ENCODE results near the gene OAS2.
"Not testable (repeated sequence)": the region's sequence is repeated elsewhere in the genome, so short reads cannot be mapped to it uniquely, and the experiment has no call there.

OAS2 gene

DNA sequence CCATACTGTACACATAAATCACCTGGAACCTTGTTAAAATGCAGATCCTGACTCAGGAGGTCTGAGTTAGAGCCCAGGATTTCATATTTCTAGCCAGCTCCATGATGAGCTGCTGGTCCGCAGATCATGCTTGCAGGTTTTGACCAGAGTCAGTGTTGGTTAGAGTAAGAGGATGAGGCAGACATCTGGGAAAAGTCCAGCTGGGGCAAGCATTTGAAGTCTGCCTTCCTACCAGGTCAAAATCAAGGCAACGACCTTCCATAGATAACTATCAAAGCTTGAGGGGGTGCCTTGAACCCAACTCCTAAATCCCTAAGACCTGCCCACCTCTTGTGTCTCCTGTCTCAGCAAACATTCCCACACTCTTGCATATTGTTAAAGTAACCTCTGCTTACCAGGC is 9.2 kb downstream of the OAS2 start:
- DNase-seq: no peak

DNA sequence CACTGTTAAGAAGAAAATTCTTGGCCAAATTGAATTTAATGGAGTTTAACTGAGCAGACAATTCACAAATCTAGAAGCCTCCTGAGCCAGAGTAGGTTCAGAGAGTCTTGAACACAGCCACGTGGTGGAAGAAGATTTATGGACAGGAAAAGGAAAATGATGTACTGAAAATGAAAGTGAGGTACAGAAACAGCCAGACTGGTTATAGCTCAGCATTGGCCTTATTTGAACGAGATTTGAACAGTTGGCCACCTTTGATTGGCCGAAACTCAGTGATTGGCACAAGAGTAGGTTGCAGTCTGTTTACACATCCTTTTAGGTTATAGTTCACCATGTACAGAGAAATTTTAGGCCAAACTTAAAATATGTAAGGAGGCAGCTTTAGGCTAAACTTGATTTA is 9.9 kb downstream of the OAS2 start:
- no peak for DNase-seq

DNA sequence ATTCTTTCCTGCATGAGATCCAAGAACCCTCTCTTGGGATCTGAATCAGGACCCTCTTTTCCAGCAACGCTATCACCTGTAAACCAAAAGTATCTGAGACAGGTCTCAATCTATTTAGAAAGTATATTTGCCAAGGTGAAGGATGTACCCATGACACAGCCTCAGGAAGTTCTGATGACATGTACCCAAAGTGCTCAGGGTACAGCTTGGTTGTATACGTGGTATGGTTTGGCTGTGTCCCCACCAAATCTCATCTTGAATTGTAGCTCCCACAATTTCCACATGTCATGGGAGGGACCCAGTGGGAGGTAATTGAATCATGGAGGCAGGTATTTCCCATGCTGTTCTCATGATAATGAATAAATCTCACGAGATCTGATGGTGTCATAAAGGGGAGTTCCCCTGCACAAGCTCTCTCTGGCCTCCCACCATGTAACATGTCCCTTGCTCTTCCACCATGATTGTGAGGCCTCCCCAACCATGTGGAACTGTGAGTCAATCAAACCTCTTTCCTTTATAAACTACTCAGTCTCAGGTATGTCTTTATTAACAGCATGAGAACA is 10.6 kb downstream of the OAS2 start:
- not testable (repeated sequence) for DNase-seq

DNA sequence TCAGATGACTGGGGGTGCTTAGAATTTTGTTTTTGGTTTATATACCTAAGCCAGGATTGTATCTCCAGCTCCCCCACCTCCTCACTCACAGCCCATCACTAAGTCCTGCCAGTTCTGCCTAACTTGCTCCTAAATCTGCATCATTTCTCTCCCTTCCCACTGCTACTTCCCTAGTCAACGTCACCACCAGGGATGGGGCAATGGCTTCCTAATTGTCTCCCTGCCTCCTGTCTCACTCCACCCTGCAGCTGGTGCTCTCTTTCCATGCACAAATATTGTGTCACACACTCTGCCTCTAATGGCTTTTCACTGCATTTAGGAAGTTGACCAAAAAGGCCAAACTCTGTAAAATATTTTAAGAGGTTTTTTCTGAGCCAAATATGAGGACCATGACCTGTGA is 11.5 kb downstream of the OAS2 start:
- no peak for DNase-seq

DNA sequence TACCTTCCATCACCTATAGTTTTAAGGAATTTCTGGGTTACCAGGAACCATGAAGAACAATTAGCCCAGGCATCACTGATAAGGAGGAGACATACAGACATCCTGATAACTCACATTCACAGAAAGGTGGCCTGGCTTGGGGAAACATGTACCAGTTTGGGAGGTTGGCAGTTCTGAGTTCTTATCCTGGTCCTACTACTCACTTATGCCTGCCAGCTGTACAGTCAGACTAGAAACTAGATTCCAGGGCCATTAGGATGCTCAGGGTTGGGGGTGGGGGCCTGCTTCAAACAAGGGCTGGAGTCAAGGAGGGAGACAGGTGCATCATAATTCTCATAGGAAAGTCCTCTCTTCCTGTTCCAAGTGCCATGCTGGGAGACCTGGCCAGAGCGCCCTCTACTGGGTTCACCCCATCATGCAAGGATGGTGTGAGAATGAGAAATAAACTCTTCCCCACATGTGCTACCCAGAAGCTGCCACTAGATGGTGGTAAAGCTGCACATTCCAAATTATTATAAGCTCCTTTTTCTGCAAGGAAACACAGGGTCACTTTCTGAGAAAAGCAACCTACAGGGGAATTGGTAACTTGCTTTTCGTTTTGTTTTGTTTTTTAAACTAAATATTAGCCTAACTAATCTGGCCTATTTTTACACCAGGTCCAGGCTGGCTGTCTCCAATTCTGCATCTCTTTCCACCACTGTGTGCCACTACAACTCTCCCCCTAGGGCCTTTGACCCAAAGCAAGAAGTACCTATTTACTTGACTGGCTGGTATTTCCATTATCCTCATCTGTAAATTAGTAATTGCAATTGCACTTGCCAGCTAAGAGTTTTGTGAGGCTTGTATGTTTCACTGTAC is 14.5 kb downstream of the OAS2 start:
- peak; percentile 69 for DNase-seq

DNA sequence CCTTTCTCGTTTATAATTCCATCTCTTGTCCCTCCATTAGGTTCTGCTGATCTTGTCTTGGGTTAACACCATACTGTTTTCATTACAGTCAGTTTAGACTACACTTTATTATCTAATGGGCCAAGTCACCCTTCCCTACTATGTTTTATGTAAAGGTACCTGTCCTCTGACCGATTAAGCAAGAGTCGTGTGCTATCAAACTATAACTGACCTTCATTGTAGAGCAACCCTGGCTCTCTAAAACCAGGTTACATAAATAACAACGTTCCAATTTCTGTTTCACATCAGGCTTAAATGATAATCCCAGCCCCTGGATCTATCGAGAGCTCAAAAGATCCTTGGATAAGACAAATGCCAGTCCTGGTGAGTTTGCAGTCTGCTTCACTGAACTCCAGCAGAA is 16.7 kb downstream of the OAS2 start:
- no peak for DNase-seq

DNA sequence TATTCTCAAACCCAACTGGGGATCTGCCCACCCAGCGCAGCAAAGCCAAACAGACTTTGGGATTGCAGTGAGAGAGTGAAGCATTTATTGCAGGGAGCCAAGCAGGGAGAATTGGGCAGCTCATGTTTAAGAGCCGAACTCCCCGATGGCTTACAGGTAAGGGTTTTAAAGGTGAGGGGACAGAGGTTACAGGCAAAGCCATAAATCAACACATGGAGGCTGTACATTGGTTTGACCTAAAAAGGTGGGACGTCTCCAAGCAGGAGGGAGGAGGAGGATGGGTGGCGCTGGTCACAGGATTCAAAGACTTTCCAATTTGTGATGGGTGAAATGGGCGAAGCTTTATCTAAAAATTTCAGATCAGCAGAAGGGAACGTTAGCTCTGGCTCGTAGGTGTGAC is 18.2 kb downstream of the OAS2 start:
- no peak for DNase-seq

DNA sequence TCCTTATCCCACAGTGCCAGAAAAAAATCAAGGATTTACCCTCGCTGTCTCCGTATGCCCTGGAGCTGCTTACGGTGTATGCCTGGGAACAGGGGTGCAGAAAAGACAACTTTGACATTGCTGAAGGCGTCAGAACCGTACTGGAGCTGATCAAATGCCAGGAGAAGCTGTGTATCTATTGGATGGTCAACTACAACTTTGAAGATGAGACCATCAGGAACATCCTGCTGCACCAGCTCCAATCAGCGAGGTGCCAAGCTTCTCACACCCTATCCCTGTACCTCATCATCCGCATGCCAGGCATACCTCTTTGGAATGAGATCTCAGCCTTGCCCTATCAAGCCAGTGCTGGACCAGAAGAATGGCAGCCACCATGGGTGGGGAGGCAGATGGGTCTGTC is 19.2 kb downstream of the OAS2 start:
- no peak for DNase-seq

DNA sequence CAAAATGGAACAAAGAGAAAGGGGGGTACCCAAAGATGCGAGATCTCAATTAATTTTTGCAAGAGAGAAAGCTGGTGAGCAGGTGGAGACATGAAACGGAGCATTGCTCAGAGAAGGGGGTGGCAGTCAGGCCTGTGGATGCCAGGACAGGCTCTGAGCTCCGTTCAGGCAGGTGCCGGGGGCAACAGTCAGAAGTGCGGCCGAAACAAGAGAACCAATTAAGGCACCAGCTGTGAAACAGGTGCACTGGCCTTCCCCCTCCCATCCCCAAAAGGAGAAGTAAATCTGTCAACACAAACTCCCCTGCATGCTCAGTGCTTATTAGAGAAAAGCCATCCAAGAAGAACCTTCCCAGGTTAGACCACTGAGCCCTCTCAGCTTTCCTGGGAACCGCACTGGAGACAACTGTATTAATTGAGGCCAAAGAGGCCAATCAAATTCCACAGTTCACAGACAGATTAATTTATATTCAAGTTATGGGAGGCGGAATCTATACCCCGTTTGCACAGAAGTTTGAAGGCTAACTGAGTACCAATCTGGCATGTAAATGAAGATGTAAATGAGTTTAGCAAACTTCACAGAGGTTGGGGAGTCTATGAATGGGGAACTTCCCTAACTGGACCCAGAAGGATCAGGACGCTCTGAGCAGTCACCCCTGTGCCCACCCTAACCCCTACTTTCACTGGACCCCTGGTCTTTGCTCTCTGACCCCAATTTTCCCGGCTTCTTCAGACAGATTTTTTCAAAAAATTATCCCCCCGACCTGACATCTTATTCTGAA is 20.9 kb downstream of the OAS2 start:
- DNase-seq: peak; percentile 88

DNA sequence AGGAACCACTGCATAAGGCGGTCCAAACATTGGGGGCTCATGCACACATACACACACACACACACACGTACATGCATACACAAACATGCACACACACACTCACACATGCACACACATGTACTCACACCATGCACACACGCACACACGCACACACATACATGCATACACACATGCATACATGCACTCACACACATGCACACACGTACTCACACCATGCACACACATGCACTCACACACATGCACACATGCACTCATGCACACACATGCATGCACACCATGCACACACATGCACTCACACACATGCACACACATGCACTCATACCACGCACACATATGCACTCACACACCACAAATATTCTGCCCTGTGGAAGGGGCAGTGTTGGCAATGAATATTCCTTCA is 22.1 kb downstream of the OAS2 start:
- DNase-seq: no peak

DNA sequence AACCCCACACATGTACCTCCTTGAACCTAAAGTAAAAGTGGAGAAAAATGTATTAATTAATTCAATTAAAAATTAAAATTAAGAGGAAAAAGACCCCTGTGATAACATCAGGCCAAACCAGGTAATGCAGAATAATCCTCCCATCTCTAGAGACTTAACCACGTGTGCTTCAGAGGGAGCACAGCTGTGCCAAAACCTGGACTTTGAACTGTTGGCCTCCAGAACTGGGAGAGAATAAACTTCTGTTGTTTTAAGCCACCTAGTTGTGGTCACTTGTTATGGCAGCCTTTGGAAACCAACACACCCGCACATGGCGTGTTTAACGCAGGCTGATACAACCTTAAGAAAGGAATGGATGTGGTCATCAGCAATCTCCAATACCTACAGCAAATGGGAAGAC is 23.8 kb downstream of the OAS2 start:
- DNase-seq: no peak

DNA sequence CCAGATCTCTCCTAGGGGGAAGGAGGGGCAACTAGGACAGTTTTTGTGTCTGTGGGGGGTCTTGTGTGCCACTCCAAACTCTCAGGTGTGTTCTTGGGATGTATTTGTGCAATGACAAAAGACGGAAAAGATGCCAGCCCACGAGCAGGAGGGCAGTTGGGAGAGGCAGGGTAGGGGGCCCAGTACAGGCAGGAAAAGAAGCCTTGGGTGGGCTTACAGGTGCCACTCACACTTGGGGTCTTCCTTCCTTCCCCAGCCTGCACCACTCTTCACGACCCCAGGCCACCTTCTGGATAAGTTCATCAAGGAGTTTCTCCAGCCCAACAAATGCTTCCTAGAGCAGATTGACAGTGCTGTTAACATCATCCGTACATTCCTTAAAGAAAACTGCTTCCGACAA is 24.4 kb downstream of the OAS2 start:
- DNase-seq: no peak

DNA sequence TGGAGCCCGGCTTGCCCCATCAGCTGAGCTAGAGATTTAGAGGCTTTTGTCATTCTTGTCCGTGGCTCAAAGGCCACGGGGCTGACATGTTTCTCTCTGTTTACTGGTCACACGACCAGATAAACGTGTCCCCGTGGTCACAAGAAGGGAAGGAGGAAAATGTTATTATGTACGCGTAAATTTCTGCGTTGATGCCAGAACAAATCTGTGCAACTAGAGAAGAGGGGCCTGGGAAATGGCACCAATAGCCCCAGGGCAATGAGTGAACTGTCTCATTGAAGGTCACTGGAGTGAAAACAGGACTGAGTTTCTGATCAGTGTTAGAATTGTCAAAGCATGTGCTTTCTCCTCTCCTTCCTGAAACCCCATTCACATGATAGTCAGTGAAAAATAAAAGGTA is 25.3 kb downstream of the OAS2 start:
- no peak for DNase-seq

DNA sequence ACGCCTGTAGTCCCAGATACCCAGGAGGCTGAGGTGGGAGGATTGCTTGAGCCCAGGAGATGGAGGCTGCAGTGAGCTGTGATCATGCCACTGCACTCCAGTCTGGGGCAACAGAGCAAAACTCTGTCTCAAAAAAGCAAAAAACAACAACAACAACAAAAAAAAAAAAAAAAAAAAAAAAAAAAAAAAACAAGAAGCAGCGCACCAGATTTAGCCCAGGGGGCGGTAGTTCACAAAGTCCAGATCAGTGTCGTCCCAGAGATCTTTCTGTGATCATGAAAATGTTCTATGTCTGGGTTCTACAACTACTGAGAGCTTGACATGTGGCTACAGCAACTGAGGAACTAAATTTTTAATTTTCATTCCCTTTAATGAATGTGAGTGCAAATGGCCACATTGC is 27.4 kb downstream of the OAS2 start:
- DNase-seq: peak; percentile 29

DNA sequence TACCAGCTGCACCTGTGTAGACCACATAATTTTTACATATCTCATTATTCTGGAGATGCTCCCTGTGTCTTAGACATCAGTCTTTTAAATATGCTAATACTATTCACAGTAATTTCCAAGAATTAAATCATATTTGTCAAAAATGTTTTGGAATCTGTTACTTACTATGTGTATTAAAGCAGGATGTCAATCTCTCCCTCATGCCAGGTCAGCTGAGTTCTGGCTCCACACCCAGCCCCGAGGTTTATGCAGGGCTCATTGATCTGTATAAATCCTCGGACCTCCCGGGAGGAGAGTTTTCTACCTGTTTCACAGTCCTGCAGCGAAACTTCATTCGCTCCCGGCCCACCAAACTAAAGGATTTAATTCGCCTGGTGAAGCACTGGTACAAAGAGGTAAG is 27.9 kb downstream of the OAS2 start:
- no peak for DNase-seq

DNA sequence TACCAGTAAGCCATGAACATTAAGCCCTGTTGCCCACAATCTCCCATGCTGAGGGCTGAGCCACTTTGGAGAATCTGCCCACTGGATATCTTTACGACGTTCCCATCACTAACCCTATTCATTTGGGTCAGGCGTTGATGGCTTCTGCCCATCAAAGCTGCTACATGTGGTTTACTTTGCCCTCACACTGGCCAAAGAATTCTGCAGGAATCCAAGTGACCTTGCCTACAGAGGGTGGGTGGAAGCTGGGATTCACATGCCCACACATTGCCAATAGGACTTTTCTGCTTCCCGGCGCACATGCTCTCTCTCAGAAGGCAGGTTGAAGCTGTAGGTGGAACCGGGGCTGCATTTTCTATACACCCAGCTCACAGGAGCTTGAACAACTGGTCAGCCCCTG is 28.3 kb downstream of the OAS2 start:
- no peak for DNase-seq

DNA sequence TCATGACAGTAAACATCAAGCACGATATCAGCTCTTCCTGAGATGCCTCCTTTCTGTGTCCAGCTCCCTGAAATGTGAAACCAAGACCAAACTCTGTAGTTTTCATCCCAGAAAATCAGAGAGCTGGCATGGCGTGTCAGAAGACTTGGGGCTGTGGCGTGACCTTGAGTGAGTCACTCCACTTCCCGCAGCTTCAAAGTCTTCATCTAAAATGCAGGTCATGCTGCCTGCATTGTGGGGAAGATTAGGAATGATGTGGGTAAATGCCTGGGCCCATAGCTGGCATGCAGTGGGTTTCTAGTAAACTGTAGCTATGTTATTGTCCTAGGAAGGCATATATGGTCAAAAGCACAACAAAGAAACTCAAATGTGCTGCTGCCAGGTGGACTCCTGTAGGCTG is 28.8 kb downstream of the OAS2 start:
- DNase-seq: no peak

DNA sequence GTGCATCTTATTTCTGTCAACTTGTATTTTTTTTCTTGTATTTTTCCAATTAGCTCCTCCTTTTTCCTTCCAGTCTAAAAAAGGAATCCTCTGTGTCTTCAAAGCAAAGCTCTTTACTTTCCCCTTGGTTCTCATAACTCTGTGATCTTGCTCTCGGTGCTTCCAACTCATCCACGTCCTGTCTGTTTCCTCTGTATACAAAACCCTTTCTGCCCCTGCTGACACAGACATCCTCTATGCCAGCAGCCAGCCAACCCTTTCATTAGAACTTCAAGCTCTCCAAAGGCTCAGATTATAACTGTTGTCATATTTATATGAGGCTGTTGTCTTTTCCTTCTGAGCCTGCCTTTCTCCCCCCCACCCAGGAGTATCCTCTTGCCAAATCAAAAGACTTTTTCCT is 32.4 kb downstream of the OAS2 start:
- no peak for DNase-seq

DNA sequence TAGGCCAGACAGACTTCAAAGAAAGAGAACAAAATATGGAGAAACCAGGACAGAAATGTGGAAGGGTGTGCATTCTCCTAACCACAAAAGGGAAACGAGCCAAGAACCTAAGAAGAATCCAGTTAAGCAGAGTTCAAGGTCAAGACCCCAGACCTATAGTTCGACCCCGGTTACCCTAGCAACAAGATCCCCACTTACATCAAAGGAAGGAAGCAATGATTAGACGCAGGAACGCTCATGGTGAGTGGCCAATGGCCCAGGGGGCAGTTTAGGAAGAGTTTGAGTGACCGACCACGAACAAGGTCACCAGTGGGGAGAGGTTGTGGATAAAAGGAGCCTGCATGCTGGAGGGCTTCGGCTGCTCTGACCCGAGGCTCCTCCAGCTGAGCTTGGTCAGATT is 36.2 kb downstream of the OAS2 start:
- DNase-seq: no peak

DNA sequence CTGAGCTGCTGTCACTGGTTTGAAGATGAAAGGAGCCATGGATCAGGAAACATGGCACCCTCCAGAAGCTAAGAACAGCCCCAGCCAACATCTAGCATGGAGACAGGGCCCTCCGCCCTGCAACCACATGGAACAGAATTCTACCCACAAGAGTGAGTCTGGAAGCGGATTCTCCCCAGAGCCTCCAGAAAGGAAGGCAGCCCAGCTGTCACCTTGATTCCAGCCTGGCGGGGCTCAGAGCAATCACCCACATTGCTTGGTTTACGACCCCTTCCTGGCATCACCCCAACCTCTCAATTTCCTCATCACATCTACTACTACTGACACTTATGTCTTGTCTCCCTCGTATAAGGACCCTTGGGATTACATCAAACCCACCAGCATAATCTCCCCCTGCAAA is 38.5 kb downstream of the OAS2 start:
- peak; percentile 85 for DNase-seq

DNA sequence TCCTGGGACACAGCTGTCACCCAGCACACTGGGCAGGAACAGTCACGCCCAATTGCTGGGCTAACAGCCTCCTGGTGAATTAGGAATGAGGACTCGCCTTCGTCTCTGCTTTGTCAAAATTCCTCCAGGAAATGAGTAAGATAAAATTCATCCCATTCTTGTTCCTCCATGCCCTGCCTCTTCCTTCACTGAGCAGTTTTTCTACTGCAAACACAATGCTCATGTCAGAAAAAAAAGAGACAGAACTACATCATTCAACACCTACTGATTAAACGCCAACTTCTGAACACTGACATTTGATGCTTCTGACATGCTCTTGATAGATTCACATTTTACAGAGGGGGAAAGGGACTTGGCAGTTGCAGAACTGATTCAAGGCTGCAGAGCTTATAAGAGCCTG is 40.7 kb downstream of the OAS2 start:
- DNase-seq: peak; percentile 89

DNA sequence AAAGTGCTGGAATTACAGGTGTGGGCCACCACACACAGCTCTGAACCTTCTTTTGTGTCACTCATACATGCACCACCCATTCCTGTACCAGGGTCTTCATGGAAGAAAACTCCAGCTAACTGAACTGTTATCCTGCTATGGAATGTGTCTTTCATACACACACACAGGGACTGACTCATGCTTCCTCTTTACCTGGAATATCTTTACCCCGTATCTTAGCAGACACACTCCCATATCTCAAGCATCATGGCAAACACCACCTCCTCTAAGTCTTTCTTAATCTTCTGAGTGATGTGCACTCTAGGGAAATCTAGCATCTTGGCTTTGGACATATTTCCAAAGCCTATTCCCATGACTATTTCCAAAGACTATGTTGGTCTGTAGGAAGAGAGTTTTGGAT is 43.2 kb downstream of the OAS2 start:
- no peak for DNase-seq

DNA sequence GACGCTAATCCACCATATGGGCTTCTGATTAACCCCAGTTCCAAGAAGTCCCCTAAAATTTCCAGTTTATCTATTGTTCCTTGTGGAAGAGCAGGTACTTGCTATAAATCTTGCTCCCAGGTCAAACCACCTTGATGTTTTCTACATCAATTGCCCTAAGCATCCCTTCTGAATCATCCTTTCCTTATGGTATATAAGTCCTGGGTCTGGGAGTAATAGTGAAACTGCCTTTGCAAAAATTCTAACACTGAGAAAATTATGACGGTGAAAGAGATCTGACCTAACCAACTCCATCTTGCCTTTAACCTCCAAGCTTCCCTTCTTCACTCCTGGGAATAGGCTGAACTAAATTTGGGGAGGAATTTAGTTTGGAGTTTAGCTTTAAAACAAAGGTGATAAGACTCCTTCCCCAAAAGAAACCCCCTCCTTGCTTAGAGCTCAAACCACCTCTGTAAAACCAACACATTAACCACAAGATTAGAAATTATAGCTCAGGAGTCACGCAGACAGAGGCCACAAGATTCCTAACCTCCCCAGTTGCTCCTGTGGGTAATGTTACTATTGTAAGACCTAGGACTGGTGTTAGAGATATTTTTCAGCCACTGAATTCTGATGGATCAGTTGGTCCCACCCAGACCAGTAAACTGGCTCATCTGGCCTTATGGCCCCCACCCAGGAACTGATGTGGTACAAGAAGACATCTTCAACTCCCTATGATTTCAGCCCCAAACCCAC is 44.4 kb downstream of the OAS2 start:
- no peak for DNase-seq

DNA sequence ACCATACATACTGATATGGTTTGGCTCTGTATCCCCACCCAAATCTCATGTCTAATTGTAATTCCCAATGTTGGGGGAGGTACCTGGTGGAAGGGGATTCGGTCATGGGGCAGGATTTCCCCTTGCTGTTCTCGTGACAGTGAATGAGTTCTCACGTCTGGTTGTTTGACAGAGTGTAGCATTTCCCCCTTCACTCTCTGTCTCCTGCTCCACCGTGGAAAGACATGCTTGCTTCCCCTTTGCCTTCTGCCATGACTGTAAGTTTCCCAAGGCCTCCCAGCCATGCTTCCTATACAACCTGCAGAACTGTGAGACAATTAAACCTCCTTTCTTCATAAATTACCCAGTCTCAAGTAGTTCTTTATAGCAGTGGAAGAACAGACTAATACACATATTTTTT is 49.4 kb downstream of the OAS2 start:
- no peak for DNase-seq

All from NCI-H2171 treated with DMSO at 0.1 percent for 48 hours (cell line).